Thyroid gland (tissue), 4 donors: Measurements from ENCODE around the gene GLRX5.

ENCODE experiments used
- POLR2A ChIP-seq, 2 donors: fragments of 450-650 bp; IDR thresholded peaks; one replicate each; pipeline ENCODE4 v1.6.1; 2017; ENCODE audit warnings: antibody characterized with exemption in 2 of 2, mild to moderate bottlenecking in 2 of 2, moderate library complexity in 1 of 2
- TF ChIP-seq, protein P1 (sequence below), 6 experiments: fragments of 200-600 bp in 3 of 6; fragments of 450-650 bp in 3 of 6; sonication (generic) in 3 of 6; IDR thresholded peaks; one replicate each; pipeline ENCODE4 v1.5.1; 2016 to 2019; ENCODE audit warnings: antibody characterized with exemption in 6 of 6, mild to moderate bottlenecking in 2 of 6, inconsistent platforms in 1 of 6, moderate library complexity in 1 of 6

DNA sequence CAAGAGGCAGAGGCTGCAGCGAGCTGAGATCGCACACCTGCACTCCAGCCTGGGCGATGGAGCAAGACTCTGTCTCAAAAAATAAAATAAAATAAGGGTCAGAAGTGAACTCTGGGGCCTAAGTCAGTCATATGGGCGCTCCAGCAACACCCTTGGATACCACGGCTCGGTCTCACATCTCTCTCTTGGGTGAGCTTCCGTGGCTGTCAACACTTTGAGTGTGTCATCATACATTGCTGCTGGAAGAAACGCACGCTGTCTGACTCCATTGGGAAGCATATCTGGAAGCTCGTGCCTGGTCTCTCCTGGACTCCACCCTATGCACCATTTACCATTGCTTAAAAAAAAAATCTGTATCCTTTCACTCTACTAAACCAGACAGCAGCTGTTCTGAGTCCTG lies 20.2 kb downstream of the GLRX5 start:
- TF ChIP-seq, protein P1, sequence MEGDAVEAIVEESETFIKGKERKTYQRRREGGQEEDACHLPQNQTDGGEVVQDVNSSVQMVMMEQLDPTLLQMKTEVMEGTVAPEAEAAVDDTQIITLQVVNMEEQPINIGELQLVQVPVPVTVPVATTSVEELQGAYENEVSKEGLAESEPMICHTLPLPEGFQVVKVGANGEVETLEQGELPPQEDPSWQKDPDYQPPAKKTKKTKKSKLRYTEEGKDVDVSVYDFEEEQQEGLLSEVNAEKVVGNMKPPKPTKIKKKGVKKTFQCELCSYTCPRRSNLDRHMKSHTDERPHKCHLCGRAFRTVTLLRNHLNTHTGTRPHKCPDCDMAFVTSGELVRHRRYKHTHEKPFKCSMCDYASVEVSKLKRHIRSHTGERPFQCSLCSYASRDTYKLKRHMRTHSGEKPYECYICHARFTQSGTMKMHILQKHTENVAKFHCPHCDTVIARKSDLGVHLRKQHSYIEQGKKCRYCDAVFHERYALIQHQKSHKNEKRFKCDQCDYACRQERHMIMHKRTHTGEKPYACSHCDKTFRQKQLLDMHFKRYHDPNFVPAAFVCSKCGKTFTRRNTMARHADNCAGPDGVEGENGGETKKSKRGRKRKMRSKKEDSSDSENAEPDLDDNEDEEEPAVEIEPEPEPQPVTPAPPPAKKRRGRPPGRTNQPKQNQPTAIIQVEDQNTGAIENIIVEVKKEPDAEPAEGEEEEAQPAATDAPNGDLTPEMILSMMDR (IDR thresholded peaks at IDR 0.05), result no peak
- no peak for TF ChIP-seq POLR2A (IDR thresholded peaks at IDR 0.05)
